AG04450 (cell line): ENCODE measurements around the gene APH1B. TPM values are rescaled to one million over a fixed set of nuclear protein-coding genes. Genes with fewer than 3 reads are reported as not detected.

Source experiments
- CTCF ChIA-PET: fragments of 300-600, 350-600 bp; formaldehyde crosslinking; extraction: SDS; loops from one replicate; lab custom pipeline; 2022; ENCODE audit warnings: antibody characterized with exemption, inconsistent platforms; lab: Charles Lee
- POLR2A ChIA-PET: fragments of 350-600 bp; formaldehyde crosslinking; extraction: SDS; loops from one replicate; lab custom pipeline; 2021; ENCODE audit warnings: antibody characterized with exemption, inconsistent platforms; lab: Yijun Ruan, JAX
- DNase-seq: peaks from one replicate; pipeline ENCODE4 v3.0.0-alpha.2; 2011; ENCODE audit warnings: low read depth, low spot score
- H3K27ac ChIP-seq: one replicate; pipeline ENCODE4 v1.5.1; 2012; ENCODE audit warnings: low read depth, low read length, control low read depth
- H3K27me3 ChIP-seq: one replicate; pipeline ENCODE4 v1.6.0; 2012; ENCODE audit warnings: low read length; ENCODE audit not compliant: control insufficient read depth, insufficient read depth
- H3K4me3 ChIP-seq: 2 replicates; pipeline ENCODE4 v1.5.1; 2011; ENCODE audit warnings: mild to moderate bottlenecking, low read depth, low read length, control low read depth
- H3K9me3 ChIP-seq: 2 replicates; pipeline ENCODE4 v1.5.1; 2012; ENCODE audit warnings: low read length; ENCODE audit not compliant: control insufficient read depth, insufficient read depth
- polyA plus RNA-seq: library from polyadenylated mRNA; depleted of rRNA; stranded (reverse); fragments of >200 nt; gene quantifications from 2 replicates; pipeline ENCODE4 v1.2.3, GENCODE V29; 2011
- TF ChIP-seq, protein P1 (sequence below): IDR thresholded peaks from 2 replicates; pipeline ENCODE4 v1.5.1; 2011; ENCODE audit warnings: low read depth, low read length, control low read depth, inconsistent platforms

APH1B gene
- polyA plus RNA-seq, 1 experiment, result 17.9 TPM

DNA sequence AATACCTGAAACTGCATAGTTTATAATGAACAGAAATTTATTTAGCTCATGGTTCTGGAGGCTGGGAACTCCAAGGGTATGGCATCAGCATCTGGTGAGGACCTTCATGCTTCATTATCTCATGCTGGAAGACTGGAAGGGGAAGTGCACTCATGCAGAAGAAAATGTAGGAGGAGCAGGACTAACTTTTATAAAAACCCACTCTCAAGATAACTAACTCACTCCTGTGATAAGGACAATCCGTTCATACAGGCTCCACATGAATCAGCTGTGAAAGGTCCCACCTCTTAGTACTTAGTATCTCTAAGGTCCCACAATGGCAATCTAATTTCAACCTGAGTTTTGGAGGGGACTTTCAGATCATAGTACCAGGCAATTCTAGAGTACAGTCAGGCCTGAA, 33.6 kb upstream of the APH1B start:
- H3K9me3 ChIP-seq, result no peaks in the 10 kb centered on the region
- H3K27ac ChIP-seq, result no peak overlapping the region
- H3K4me3 ChIP-seq, result no peak overlapping the region
- TF ChIP-seq, protein P1, sequence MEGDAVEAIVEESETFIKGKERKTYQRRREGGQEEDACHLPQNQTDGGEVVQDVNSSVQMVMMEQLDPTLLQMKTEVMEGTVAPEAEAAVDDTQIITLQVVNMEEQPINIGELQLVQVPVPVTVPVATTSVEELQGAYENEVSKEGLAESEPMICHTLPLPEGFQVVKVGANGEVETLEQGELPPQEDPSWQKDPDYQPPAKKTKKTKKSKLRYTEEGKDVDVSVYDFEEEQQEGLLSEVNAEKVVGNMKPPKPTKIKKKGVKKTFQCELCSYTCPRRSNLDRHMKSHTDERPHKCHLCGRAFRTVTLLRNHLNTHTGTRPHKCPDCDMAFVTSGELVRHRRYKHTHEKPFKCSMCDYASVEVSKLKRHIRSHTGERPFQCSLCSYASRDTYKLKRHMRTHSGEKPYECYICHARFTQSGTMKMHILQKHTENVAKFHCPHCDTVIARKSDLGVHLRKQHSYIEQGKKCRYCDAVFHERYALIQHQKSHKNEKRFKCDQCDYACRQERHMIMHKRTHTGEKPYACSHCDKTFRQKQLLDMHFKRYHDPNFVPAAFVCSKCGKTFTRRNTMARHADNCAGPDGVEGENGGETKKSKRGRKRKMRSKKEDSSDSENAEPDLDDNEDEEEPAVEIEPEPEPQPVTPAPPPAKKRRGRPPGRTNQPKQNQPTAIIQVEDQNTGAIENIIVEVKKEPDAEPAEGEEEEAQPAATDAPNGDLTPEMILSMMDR, result no peak
- DNase-seq, result no peak
- H3K27me3 ChIP-seq, result no peaks in the 10 kb centered on the region
- ChIA-PET CTCF (interaction anchor here (0.6 to 1.4 kb wide), 6 partner anchors 11 to 22 kb away, joined by 3 to 4 read pairs (median 3); no protein-coding TSS in a partner anchor), POLR2A (interaction anchor here (1.0 kb wide), 1 partner anchor 9 kb away, joined by 3 read pairs; no protein-coding TSS in a partner anchor)

DNA sequence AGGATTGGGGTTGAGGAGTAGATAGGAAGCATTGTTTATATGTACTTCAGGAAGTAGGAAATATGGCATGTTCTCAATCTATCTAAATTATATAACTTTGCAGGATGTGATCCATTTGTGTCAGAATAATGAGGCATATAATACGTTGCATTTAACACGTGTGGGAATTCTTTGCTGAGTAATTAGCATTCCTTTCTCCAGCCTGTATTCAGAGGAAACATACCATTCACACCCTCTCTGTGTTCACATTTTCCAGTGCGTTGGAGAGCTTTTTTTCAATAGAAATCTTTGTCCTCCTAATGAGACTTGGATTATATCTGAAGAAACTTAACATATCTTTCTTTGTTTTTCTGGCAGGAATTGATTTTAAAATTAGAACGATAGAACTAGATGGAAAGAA, 33.0 kb upstream of the APH1B start:
- Histone ChIP-seq H3K4me3 (no peak overlapping the region), H3K27ac (no peak overlapping the region), H3K27me3 (no peaks in the 10 kb centered on the region), H3K9me3 (no peaks in the 10 kb centered on the region)
- TF ChIP-seq, protein P1, result no peak
- ChIA-PET CTCF (interaction anchor here (1.4 kb wide), 1 partner anchor 12 kb away, joined by 4 read pairs; no protein-coding TSS in a partner anchor), POLR2A (no interaction called here)
- DNase-seq, result no peak

DNA sequence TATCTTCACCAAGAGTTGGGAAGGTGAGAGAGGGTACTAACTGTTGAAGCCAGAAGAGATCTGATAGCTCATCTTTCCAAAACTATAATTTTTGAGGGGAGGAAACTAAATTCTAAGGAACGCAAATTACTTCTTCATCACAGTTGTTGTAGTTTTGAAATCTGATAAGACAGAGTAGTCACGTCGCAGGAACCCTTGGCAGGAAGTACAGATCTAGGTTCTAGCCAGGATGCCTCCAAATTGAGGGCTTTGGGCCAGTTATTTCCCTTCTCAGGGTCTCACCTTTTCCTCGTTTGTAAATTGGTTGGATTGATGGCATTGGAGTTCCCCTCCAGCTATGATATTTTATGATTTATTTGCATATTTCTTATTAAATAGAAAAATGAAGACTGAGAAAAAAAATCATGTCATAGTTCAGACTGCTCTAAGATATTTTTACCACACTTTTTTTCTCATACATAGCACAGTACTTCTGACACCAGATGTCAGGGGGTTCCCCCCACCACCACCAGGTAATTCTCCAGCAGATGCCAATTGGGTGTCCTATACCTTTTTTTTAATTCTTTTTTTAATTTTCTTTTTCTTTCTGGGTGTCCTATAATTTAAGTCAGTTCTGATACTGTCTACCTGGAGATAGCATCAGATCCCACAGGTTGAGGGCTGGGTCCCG, 32.3 kb upstream of the APH1B start:
- no peak overlapping the region for H3K4me3 ChIP-seq
- TF ChIP-seq, protein P1, result no peak
- H3K9me3 ChIP-seq, result no peaks in the 10 kb centered on the region; the same call in 1 of the 2 replicates
- H3K27me3 ChIP-seq, result no peaks in the 10 kb centered on the region
- no peak overlapping the region for H3K27ac ChIP-seq
- ChIA-PET POLR2A (no interaction called here), CTCF (interaction anchor here (1.4 kb wide), 1 partner anchor 12 kb away, joined by 4 read pairs; no protein-coding TSS in a partner anchor)
- no peak for DNase-seq

DNA sequence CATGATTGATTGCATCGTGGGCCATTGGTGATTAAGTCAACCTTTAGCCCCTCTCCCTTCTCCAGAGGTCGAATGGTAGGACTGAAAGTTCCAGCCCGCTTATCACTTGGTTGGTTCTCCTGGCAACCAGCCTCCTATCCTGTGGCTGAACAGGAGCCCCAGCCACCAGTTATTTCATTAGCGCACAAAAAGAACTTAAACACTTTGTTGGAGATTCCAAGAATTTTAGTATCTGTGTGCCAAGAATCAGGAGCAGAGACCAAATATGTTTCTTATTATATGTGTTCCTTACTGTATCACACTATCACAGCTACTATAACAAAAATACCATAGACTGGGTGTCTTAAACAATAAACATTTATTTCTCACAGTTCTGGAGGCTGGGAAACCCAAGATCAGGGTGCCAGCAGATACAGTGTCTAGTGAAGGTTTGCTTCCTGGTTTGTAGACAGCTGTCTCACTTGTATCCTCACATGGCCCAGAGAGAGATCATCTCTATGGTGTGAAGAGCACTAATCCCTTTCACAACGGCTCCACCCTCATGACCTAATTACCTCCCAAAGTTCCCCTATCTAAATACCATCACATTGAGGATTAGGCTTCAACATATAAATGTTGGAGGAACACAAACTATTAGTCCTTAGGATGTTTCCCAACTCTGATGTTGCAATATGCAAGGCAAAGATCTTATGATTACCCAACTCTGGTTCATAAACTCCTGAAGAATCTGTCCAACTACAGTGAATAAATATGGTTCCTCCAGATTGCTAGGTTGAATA, 30.5 kb upstream of the APH1B start:
- no peak for DNase-seq
- TF ChIP-seq, protein P1, result no peak
- no peaks in the 10 kb centered on the region; the same call in 1 of the 2 replicates for H3K9me3 ChIP-seq
- ChIA-PET POLR2A (interaction anchor here (0.6 to 2.2 kb wide), 3 partner anchors 8 to 200 kb away, joined by 7 read pairs; partner anchors contain the start of gene RPS27L), CTCF (interaction anchor here (0.9 to 1.8 kb wide), 2 partner anchors 51 to 199 kb away, joined by 3 to 5 read pairs; no protein-coding TSS in a partner anchor)
- H3K4me3 ChIP-seq, result no peak overlapping the region
- H3K27me3 ChIP-seq, result no peaks in the 10 kb centered on the region
- no peak overlapping the region for H3K27ac ChIP-seq
